Gastroesophageal sphincter (tissue), 4 donors: ENCODE data around the gene ELL. TPM values are rescaled to one million over a fixed set of nuclear protein-coding genes. Genes with fewer than 3 reads are reported as not detected.

Experiments
- ATAC-seq: fragments of 150-250 bp; one replicate; pipeline ENCODE4 v1.9.1; 2016; ENCODE audit warnings: mild to moderate bottlenecking, moderate library complexity
- H3K27ac ChIP-seq, 4 donors: fragments of 200-600 bp; sonication (generic) in 3 of 4; 1 replicate in 3 of 4; 2 replicates in 1 of 4; pipeline ENCODE4 v1.5.1; 2016 to 2019
- H3K27me3 ChIP-seq: fragments of 200-600 bp; sonication (generic); one replicate; pipeline ENCODE4 v1.5.1; 2019
- H3K36me3 ChIP-seq, 2 donors: fragments of 200-600 bp; sonication (generic); one replicate each; pipeline ENCODE4 v1.5.1; 2019; ENCODE audit warnings: control low read depth in 1 of 2
- H3K4me1 ChIP-seq, 3 donors: fragments of 200-600 bp; sonication (generic); 1 replicate in 2 of 3; 2 replicates in 1 of 3; pipeline ENCODE4 v1.5.1; 2016 to 2019; ENCODE audit warnings: control low read depth in 2 of 3
- H3K4me3 ChIP-seq, 2 donors: fragments of 200-600 bp; sonication (generic); one replicate each; pipeline ENCODE4 v1.5.1; 2019; ENCODE audit warnings: mild to moderate bottlenecking in 1 of 2, moderate library complexity in 1 of 2
- H3K9me3 ChIP-seq, 3 donors: fragments of 200-600 bp; sonication (generic); one replicate each; pipeline ENCODE4 v1.5.1; 2017 to 2019; ENCODE audit warnings: control low read depth in 2 of 3
- EP300 ChIP-seq: sonication (generic); formaldehyde crosslinking; IDR thresholded peaks from one replicate; pipeline ENCODE4 v1.6.1; 2017; ENCODE audit warnings: antibody characterized with exemption, mild to moderate bottlenecking
- POLR2A ChIP-seq, 2 donors: fragments of 450-650 bp; IDR thresholded peaks; one replicate each; pipeline ENCODE4 v1.6.1; 2017; ENCODE audit warnings: antibody characterized with exemption in 2 of 2, mild to moderate bottlenecking in 2 of 2, moderate library complexity in 1 of 2
- POLR2AphosphoS5 ChIP-seq: sonication (generic); formaldehyde crosslinking; IDR thresholded peaks from one replicate; pipeline ENCODE4 v1.6.1; 2017; ENCODE audit warnings: antibody characterized with exemption
- WGBS, 2 donors: methylation state at CpG; one replicate each; pipeline ENCODE4 v1.1.5; 2018; ENCODE audit warnings: low coverage in 1 of 2; 5-methylcytosine and 5-hydroxymethylcytosine counted together
- total RNA-seq, 4 donors: library from RNA; depleted of rRNA; stranded (reverse); fragments of >200 nt; gene quantifications; one replicate each; pipeline ENCODE4 v1.1.0, GENCODE V29; 2016
- TF ChIP-seq, protein P1 (sequence below), 4 experiments: fragments of 200-600 bp in 2 of 4; fragments of 450-650 bp in 2 of 4; sonication (generic) in 1 of 4; IDR thresholded peaks; one replicate each; pipeline ENCODE4 v1.5.1; 2017 to 2019; ENCODE audit warnings: antibody characterized with exemption in 4 of 4, mild to moderate bottlenecking in 2 of 4, moderate library complexity in 2 of 4

ELL gene
- total RNA-seq, 4 donors from 2014 or later: 12.5 to 19.0 (median 14.7) TPM

DNA sequence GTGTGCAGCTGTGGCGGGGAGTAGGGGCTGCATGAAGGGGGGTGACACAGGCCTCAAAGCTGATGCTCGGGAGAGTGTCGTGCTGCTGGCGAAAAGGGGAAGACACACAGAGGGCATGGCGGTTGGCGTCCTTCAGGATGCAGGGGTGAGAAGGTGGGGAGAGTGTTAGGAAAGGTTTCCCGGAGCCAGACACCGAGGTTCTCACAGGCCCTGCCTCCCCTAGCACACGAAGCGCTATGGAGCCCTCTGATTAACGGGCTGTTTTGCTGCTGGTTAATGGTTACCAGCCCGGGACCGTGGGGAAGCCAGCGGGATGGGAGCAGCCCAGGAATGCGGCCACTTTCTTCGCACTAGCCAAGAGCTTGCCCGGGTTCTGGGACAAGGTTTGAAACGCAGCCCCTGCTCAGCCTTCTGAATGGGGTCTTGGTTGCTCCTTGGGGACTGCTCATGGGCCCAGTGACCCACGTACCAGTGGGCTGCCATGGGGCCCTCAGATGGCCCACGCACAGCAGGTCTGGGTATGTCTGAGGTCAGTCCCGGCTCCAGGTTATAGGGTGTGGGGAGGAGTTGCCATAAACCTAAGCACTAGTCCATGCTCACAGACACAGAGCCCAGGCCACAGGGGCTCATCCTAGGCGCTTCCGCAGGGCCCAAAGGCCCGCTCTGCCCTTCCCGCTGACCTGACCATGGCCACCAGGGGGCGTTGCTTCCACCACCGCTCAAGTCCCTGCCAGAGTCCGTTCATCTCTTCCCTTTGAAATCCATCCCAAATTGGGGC, 52.6 kb downstream of the ELL start:
- H3K4me1 ChIP-seq: peaks cover 6 to 84% (median 48%) of the 10 kb centered on the region in 3 donors
- H3K9me3 ChIP-seq: no peaks in the 10 kb centered on the region
- TF ChIP-seq, protein P1, sequence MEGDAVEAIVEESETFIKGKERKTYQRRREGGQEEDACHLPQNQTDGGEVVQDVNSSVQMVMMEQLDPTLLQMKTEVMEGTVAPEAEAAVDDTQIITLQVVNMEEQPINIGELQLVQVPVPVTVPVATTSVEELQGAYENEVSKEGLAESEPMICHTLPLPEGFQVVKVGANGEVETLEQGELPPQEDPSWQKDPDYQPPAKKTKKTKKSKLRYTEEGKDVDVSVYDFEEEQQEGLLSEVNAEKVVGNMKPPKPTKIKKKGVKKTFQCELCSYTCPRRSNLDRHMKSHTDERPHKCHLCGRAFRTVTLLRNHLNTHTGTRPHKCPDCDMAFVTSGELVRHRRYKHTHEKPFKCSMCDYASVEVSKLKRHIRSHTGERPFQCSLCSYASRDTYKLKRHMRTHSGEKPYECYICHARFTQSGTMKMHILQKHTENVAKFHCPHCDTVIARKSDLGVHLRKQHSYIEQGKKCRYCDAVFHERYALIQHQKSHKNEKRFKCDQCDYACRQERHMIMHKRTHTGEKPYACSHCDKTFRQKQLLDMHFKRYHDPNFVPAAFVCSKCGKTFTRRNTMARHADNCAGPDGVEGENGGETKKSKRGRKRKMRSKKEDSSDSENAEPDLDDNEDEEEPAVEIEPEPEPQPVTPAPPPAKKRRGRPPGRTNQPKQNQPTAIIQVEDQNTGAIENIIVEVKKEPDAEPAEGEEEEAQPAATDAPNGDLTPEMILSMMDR (IDR thresholded peaks at IDR 0.05): peak in 3 of 4 experiments; percentile 57 to 77 (median 77)
- TF ChIP-seq POLR2A (IDR thresholded peaks at IDR 0.05): no peak
- no peaks in the 10 kb centered on the region for H3K27me3 ChIP-seq
- H3K36me3 ChIP-seq: peaks cover 0 to 29% of the 10 kb centered on the region in 2 donors
- peak; percentile 30 for ATAC-seq
- no peak overlapping the region for H3K4me3 ChIP-seq
- H3K27ac ChIP-seq: peak overlapping the region in 2 of 4 donors; percentile 8 to 46
- WGBS, 2 donors: 79 to 100% methylated on average over 2 to 6 of the region's 28 CpGs

- Histone ChIP-seq H3K27me3 (no peaks in the 10 kb centered on the region), H3K36me3 (peaks cover 0 to 29% of the 10 kb centered on the region in 2 donors), H3K4me3 (no peak overlapping the region), H3K4me1 (peaks cover 6 to 84% (median 47%) of the 10 kb centered on the region in 3 donors), H3K27ac (peak overlapping the region in 1 of 4 donors; percentile 8), H3K9me3 (no peaks in the 10 kb centered on the region)
- no CpG with 5 or more reads among the region's 3 CpGs for WGBS, 2 donors
- TF ChIP-seq EP300: no peak
- TF ChIP-seq, protein P1 (IDR thresholded peaks at IDR 0.05): no peak
- no peak for TF ChIP-seq POLR2AphosphoS5
- TF ChIP-seq POLR2A (IDR thresholded peaks at IDR 0.05): no peak
- ATAC-seq: no peak
These were observed 53.4 kb downstream of the ELL start for GRCh38 chr19:18468517-18468916.

- Histone ChIP-seq H3K27me3 (no peaks in the 10 kb centered on the region), H3K27ac (peak overlapping the region in 1 of 4 donors; percentile 31), H3K36me3 (peaks cover 0 to 29% of the 10 kb centered on the region in 2 donors), H3K4me1 (peaks cover 6 to 84% (median 43%) of the 10 kb centered on the region in 3 donors), H3K9me3 (no peaks in the 10 kb centered on the region), H3K4me3 (no peak overlapping the region)
- TF ChIP-seq EP300 (no peak), POLR2A (IDR thresholded peaks at IDR 0.05) (no peak), POLR2AphosphoS5 (no peak)
- TF ChIP-seq, protein P1 (IDR thresholded peaks at IDR 0.05): no peak
- WGBS, 2 donors: 75 to 83% methylated on average over 1 to 3 of the region's 3 CpGs
- no peak for ATAC-seq
These were observed 53.9 kb downstream of the ELL start for GRCh38 chr19:18467978-18468377.

DNA sequence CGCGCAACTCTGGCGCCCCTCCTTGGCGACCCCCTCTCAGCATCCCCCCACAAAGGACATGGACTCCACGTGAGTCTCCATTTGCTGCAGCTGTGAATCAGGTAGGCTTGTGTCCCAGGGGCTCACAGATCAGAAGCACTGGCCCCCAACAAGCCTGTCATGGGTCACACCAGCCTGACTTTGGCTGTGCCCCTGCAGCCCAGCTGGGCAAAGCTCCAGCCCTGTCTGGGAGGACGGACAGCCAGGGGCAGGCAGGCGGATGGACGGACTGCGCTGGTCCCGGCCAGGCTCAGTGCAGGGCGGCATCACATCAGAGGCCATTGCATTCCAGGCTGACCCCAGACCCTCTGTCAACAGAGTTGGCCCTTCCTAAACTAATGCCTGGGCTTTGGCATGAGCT, 55.5 kb downstream of the ELL start:
- peak overlapping the region in 3 of 4 donors; percentile 78 to 91 (median 82) for H3K27ac ChIP-seq
- H3K4me1 ChIP-seq: peaks cover 6 to 94% (median 47%) of the 10 kb centered on the region in 3 donors
- H3K9me3 ChIP-seq: no peaks in the 10 kb centered on the region
- no peaks in the 10 kb centered on the region for H3K27me3 ChIP-seq
- H3K36me3 ChIP-seq: peaks cover 0 to 19% of the 10 kb centered on the region in 2 donors
- no peak for ATAC-seq
- 90% methylated on average over 2 of the region's 11 CpGs; no CpG with 5 or more reads in 1 of the 2 donors for WGBS, 2 donors
- H3K4me3 ChIP-seq: no peak overlapping the region
- TF ChIP-seq POLR2AphosphoS5: no peak
- no peak for TF ChIP-seq POLR2A (IDR thresholded peaks at IDR 0.05)
- TF ChIP-seq EP300: no peak
- TF ChIP-seq, protein P1 (IDR thresholded peaks at IDR 0.05): no peak

DNA sequence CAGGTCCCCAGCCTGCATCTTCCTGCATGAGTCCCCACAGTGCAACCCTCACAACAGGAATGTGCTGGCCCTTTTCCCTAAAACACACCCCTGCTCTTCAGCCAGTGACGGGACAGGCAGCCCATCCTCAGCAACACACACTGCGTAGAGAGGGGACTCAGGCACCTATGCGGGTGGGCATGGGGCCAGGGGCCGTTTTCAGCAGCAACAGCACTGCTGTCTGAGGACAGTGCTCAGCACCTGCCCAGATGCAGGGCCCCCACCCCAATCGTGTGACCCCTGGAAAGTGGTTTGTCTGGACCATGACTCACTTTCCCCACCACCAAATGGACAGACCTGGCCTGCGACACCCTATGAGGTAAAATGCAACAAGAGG, 55.9 kb downstream of the ELL start:
- Histone ChIP-seq H3K36me3 (peaks cover 0 to 19% of the 10 kb centered on the region in 2 donors), H3K9me3 (no peaks in the 10 kb centered on the region), H3K27me3 (no peaks in the 10 kb centered on the region), H3K4me3 (no peak overlapping the region), H3K4me1 (peaks cover 7 to 98% (median 51%) of the 10 kb centered on the region in 3 donors), H3K27ac (peak overlapping the region in 3 of 4 donors; percentile 78 to 91 (median 82))
- WGBS, 2 donors: no CpG with 5 or more reads among the region's 6 CpGs
- no peak for ATAC-seq
- TF ChIP-seq POLR2A (IDR thresholded peaks at IDR 0.05) (no peak), EP300 (no peak), POLR2AphosphoS5 (no peak)
- TF ChIP-seq, protein P1 (IDR thresholded peaks at IDR 0.05): no peak
